NOMO-1 treated with DMSO at 0.1 percent for 48 hours (cell line): ENCODE measurements around the gene HLX.

ENCODE experiments used
- DNase-seq: peaks from one replicate; lab custom pipeline; 2025; ENCODE audit not compliant: unreplicated experiment; lab: John Stamatoyannopoulos, UW

Gene HLX

GRCh38 chr1:220922951-220923350 is 43.7 kb downstream of the HLX start:
- DNase-seq = no peak

- DNase-seq = no peak
These were observed 45.2 kb downstream of the HLX start for GRCh38 chr1:220924331-220924970.

- no peak for DNase-seq
These were observed 46.5 kb downstream of the HLX start for GRCh38 chr1:220925707-220926106.

GRCh38 chr1:220926146-220926545 is 46.9 kb downstream of the HLX start:
- no peak for DNase-seq

- DNase-seq = no peak
These were observed 48.2 kb downstream of the HLX start for GRCh38 chr1:220927442-220927841.

GRCh38 chr1:220928320-220928719 is 49.1 kb downstream of the HLX start:
- peak; percentile 16 for DNase-seq

- no peak for DNase-seq
These were observed 49.6 kb downstream of the HLX start for GRCh38 chr1:220928725-220929300.

- no peak for DNase-seq
These were observed 50.1 kb downstream of the HLX start for GRCh38 chr1:220929304-220929703.
